Transverse colon (tissue), 4 donors: ENCODE data around the gene TMEM225. TPM values are rescaled to one million over a fixed set of nuclear protein-coding genes. Genes with fewer than 3 reads are reported as not detected.

ENCODE experiments used
- DNase-seq: peaks from one replicate; pipeline ENCODE4 v3.0.0-alpha.2; 2019
- H3K27ac ChIP-seq, 4 donors: fragments of 200-600 bp; sonication (generic); 2 replicates each; pipeline ENCODE4 v1.5.1; 2016 to 2018; ENCODE audit warnings: inconsistent platforms in 4 of 4
- H3K27me3 ChIP-seq: fragments of 200-600 bp; sonication (generic); 2 replicates; pipeline ENCODE4 v1.5.1; 2017; ENCODE audit warnings: inconsistent platforms
- H3K36me3 ChIP-seq, 4 donors: fragments of 200-600 bp; sonication (generic); 2 replicates each; pipeline ENCODE4 v1.5.1; 2017 to 2019; ENCODE audit warnings: inconsistent platforms in 4 of 4
- H3K4me1 ChIP-seq, 4 donors: fragments of 200-600 bp; sonication (generic); 2 replicates each; pipeline ENCODE4 v1.5.1; 2017 to 2020; ENCODE audit warnings: inconsistent platforms in 4 of 4
- H3K4me3 ChIP-seq, 4 donors: fragments of 200-600 bp; sonication (generic); 1 replicate in 1 of 4; 2 replicates in 3 of 4; pipeline versions ENCODE4 v1.5.1 to v1.6.1; 2017 to 2019; ENCODE audit warnings: inconsistent platforms in 4 of 4
- H3K9me3 ChIP-seq, 2 donors: fragments of 200-600 bp; sonication (generic); 2 replicates each; pipeline ENCODE4 v1.5.1; 2017 to 2019; ENCODE audit warnings: inconsistent platforms in 2 of 2
- CTCF ChIP-seq, 5 experiments: fragments of 200-600 bp in 3 of 5; fragments of 450-650 bp in 2 of 5; sonication (generic) in 3 of 5; IDR thresholded peaks; 1 replicate in 2 of 5; 2 replicates in 3 of 5; pipeline ENCODE4 v1.5.1; 2016 to 2017; ENCODE audit warnings: antibody characterized with exemption in 5 of 5, inconsistent platforms in 3 of 5, mild to moderate bottlenecking in 2 of 5, moderate library complexity in 1 of 5
- EP300 ChIP-seq: sonication (generic); formaldehyde crosslinking; IDR thresholded peaks from one replicate; pipeline ENCODE4 v1.6.1; 2017; ENCODE audit warnings: antibody characterized with exemption, low read depth
- POLR2A ChIP-seq: fragments of 450-650 bp; IDR thresholded peaks from one replicate; pipeline ENCODE4 v1.6.1; 2016; ENCODE audit warnings: antibody characterized with exemption, mild to moderate bottlenecking, moderate library complexity
- POLR2AphosphoS5 ChIP-seq, 3 donors: sonication (generic); formaldehyde crosslinking; IDR thresholded peaks; one replicate each; pipeline ENCODE4 v1.6.1; 2016; ENCODE audit warnings: antibody characterized with exemption in 3 of 3
- WGBS, 2 donors: methylation state at CpG; one replicate each; pipeline ENCODE4 v1.1.5; 2018; ENCODE audit warnings: low coverage in 1 of 2; 5-methylcytosine and 5-hydroxymethylcytosine counted together
- in situ Hi-C, 4 donors: fragments of 200-750 bp; cut with MboI; loops; one replicate each; pipeline versions ENCODE4 v1.15.0 to v1.15.1; 2017; ENCODE audit warnings: low sequenced_read_pairs in 3 of 4, low pct_ligation_motif_present in 1 of 4, low pct_unique_long_range_greater_than_20kb in 1 of 4
- intact Hi-C: fragments of 100-400 bp; cut with DNase I; formaldehyde crosslinking; loops from one replicate; pipeline ENCODE4 v1.15.1; 2023; ENCODE audit warnings: low total_unique reads
- total RNA-seq, 4 donors: library from RNA; depleted of rRNA; stranded (reverse); fragments of >200 nt; gene quantifications; one replicate each; pipeline ENCODE4 v1.1.0, GENCODE V29; 2016

Gene TMEM225, protein sequence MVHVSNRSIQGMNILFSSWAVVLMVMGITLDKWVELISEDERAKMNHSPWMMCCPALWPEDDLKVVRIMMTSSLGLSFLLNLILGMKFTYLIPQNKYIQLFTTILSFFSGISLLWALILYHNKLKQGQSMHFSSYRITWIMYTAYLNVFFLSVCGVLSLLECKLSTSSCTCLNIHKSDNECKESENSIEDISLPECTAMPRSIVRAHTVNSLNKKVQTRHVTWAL
- total RNA-seq: not detected

DNA sequence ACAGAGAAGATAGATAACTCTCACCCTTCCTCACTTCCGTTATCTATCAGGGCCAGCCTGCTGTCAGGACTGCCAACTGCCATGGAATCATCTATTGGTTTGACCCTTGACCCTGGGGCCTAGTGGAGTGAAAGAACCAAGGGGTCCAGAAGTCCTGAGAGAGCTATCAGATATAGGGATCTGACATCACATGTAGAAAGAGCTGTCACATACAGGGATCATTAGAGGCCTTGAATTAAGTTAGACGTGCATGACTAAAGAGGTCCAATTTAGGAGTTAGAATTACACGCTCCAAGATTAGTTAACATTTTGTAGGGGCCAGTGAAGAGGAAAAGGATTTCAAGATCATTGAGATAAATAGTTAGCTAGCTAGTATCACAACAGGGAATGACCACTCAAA lies at the start of gene TMEM225:
TMEM225 (minus strand) TSS at position 101 of the 400 bp plus-strand sequence. CDS start 245 bp downstream, outside the sequence.
- H3K27me3 ChIP-seq: no peaks in the 10 kb centered on the region
- H3K4me3 ChIP-seq: no peak within 1 kb of the TSS
- H3K27ac ChIP-seq: no peak within 1 kb of the TSS
- H3K36me3 ChIP-seq: no peaks in the 10 kb centered on the region
- no peaks in the 10 kb centered on the region for H3K9me3 ChIP-seq
- TF ChIP-seq POLR2A (no peak), EP300 (no peak), POLR2AphosphoS5 (IDR thresholded peaks at IDR 0.05) (no peak)
- 87 to 93% methylated on average over 2 to 3 of the region's 3 CpGs for WGBS, 2 donors
- no peaks in the 10 kb centered on the region for H3K4me1 ChIP-seq
- intact Hi-C loops: no loop called here
- in situ Hi-C loops: no loop called here
- no peak for DNase-seq

GRCh38 chr11:123924027-123924426 lies 38.6 kb upstream of the TMEM225 start:
- 63 to 67% methylated on average over 1 of the region's 1 CpG for WGBS, 2 donors
- H3K9me3 ChIP-seq: no peaks in the 10 kb centered on the region
- no peaks in the 10 kb centered on the region for H3K36me3 ChIP-seq
- H3K4me3 ChIP-seq: no peak overlapping the region
- in situ Hi-C loops: no loop called here
- H3K27me3 ChIP-seq: no peaks in the 10 kb centered on the region
- TF ChIP-seq POLR2A (no peak), POLR2AphosphoS5 (IDR thresholded peaks at IDR 0.05) (no peak), EP300 (no peak), CTCF (IDR thresholded peaks at IDR 0.05) (no peak)
- no peak for DNase-seq
- no peaks in the 10 kb centered on the region for H3K4me1 ChIP-seq
- H3K27ac ChIP-seq: no peak overlapping the region
- intact Hi-C loops: no loop called here

DNA sequence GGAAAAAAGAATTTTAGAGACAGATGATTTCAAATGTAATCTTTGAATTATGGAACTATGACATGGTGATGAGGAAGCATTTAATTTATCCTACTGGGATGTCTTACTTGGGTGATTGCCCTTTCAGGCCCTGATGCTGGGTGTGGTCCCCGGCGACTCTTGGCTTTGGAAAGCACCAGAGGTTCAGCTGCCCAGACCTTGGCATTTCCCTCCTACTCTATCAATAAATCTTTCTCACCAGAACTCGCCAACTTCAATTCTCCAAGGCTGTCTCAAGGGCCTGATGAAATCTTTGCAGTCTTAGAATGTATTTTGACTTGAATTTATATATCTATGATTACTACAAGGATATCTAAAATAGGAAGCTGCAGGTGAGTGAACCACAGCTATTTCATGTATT lies 35.5 kb upstream of the TMEM225 start:
- Histone ChIP-seq H3K36me3 (no peaks in the 10 kb centered on the region), H3K9me3 (no peaks in the 10 kb centered on the region), H3K4me3 (no peak overlapping the region), H3K27me3 (no peaks in the 10 kb centered on the region), H3K4me1 (no peaks in the 10 kb centered on the region), H3K27ac (no peak overlapping the region)
- intact Hi-C loops: no loop called here
- WGBS, 2 donors: 53 to 71% methylated on average over 3 of the region's 3 CpGs
- in situ Hi-C loops: no loop called here
- TF ChIP-seq POLR2AphosphoS5 (IDR thresholded peaks at IDR 0.05) (no peak), EP300 (no peak), CTCF (IDR thresholded peaks at IDR 0.05) (no peak), POLR2A (no peak)
- DNase-seq: no peak

- TF ChIP-seq EP300 (no peak), POLR2A (no peak), POLR2AphosphoS5 (IDR thresholded peaks at IDR 0.05) (no peak), CTCF (IDR thresholded peaks at IDR 0.05) (no peak)
- Histone ChIP-seq H3K4me3 (no peak overlapping the region), H3K4me1 (no peaks in the 10 kb centered on the region), H3K27ac (no peak overlapping the region), H3K27me3 (no peaks in the 10 kb centered on the region), H3K36me3 (no peaks in the 10 kb centered on the region), H3K9me3 (no peaks in the 10 kb centered on the region)
- no peak for DNase-seq
- intact Hi-C loops: no loop called here
- 47 to 58% methylated on average over 3 of the region's 3 CpGs for WGBS, 2 donors
- in situ Hi-C loops: no loop called here
Measured at GRCh38 chr11:123905826-123906225, 20.4 kb upstream of the TMEM225 start.

DNA sequence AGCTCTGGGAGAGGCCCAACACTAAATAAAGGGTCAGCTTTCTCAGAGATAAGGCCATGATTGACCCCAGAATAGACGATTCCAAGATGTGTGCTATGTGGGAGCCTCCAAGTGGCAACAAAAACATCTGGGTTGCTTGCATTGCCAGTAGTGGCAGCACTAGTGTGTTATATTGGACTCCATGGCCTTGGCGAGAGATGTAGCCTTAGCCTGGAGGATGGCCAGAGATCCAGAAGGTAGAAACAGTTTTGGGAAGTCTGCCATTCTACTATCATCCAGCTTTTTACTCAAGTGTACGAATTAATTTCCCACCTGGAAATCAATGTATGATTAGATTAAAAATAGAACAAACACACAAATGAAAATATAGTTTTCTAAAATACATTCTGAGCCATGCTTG lies 19.5 kb upstream of the TMEM225 start:
- H3K27me3 ChIP-seq: no peaks in the 10 kb centered on the region
- 78 to 93% methylated on average over 2 to 3 of the region's 3 CpGs for WGBS, 2 donors
- intact Hi-C loops: no loop called here
- no peak for DNase-seq
- H3K36me3 ChIP-seq: no peaks in the 10 kb centered on the region
- in situ Hi-C loops: no loop called here
- H3K4me1 ChIP-seq: no peaks in the 10 kb centered on the region
- no peaks in the 10 kb centered on the region for H3K9me3 ChIP-seq
- TF ChIP-seq CTCF (IDR thresholded peaks at IDR 0.05): no peak
- TF ChIP-seq EP300: no peak
- no peak for TF ChIP-seq POLR2A
- TF ChIP-seq POLR2AphosphoS5 (IDR thresholded peaks at IDR 0.05): no peak
- H3K27ac ChIP-seq: no peak overlapping the region
- H3K4me3 ChIP-seq: no peak overlapping the region
